Measurements from ENCODE around the gene FBXW5.

Gene FBXW5

GRCh38 chr9:136944519-136945332, at the start of gene FBXW5, which contains the start of gene C8G:
TSS of gene FBXW5 (minus strand) at chr9:136944738. CDS start at chr9:136944083, 655 bp downstream.
TSS of gene C8G (plus strand) at chr9:136945243. CDS start at chr9:136945321, 78 bp downstream.
- DNase-seq (ENCODE audit: low spot score) = peak; percentile 99

GRCh38 chr9:136992819-136993369, 48.4 kb upstream of the FBXW5 start:
- DNase-seq (ENCODE audit: low spot score) = no peak

GRCh38 chr9:136991993-136992818, 47.7 kb upstream of the FBXW5 start, which contains the start of gene PAXX:
TSS of gene PAXX (plus strand) at chr9:136992422. CDS start at chr9:136992444, 22 bp downstream.
- peak; percentile 98 for DNase-seq (ENCODE audit: low spot score)

GRCh38 chr9:136990242-136990911, 45.8 kb upstream of the FBXW5 start:
- no peak for DNase-seq (ENCODE audit: low spot score)

GRCh38 chr9:136988872-136989271, 44.3 kb upstream of the FBXW5 start:
- no peak for DNase-seq (ENCODE audit: low spot score)

GRCh38 chr9:136985853-136986252, 41.3 kb upstream of the FBXW5 start:
- no peak for DNase-seq (ENCODE audit: low spot score)

- no peak for DNase-seq (ENCODE audit: low spot score)
Measured at GRCh38 chr9:136985027-136985602, 40.6 kb upstream of the FBXW5 start.

- no peak for DNase-seq (ENCODE audit: low spot score)
Measured at GRCh38 chr9:136984464-136985026, 40.0 kb upstream of the FBXW5 start.

GRCh38 chr9:136983656-136984314, 39.2 kb upstream of the FBXW5 start:
- DNase-seq (ENCODE audit: low spot score) = no peak

GRCh38 chr9:136983167-136983566, 38.6 kb upstream of the FBXW5 start:
- DNase-seq (ENCODE audit: low spot score) = no peak

- DNase-seq (ENCODE audit: low spot score) = no peak
Measured at GRCh38 chr9:136982232-136983051, 37.9 kb upstream of the FBXW5 start, which contains the start of gene LCNL1. TSS of gene LCNL1 (plus strand) at chr9:136982993. CDS start at chr9:136983587, 594 bp downstream.

GRCh38 chr9:136981588-136982231, 37.2 kb upstream of the FBXW5 start:
- no peak for DNase-seq (ENCODE audit: low spot score)

- no peak for DNase-seq (ENCODE audit: low spot score)
Measured at GRCh38 chr9:136980669-136981478, 36.3 kb upstream of the FBXW5 start.

- DNase-seq (ENCODE audit: low spot score) = no peak
Measured at GRCh38 chr9:136979769-136980587, 35.4 kb upstream of the FBXW5 start.

- DNase-seq (ENCODE audit: low spot score) = no peak
Measured at GRCh38 chr9:136978865-136979544, 34.5 kb upstream of the FBXW5 start.

GRCh38 chr9:136978073-136978864, 33.7 kb upstream of the FBXW5 start:
- DNase-seq (ENCODE audit: low spot score) = peak; percentile 83

All from germinal center (tissue), 1 donor.